Ascending aorta (tissue), 2 donors: ENCODE data around the gene ACBD4. TPM values are rescaled to one million over a fixed set of nuclear protein-coding genes. Genes with fewer than 3 reads are reported as not detected.

Source experiments
- DNase-seq, 2 donors: peaks; one replicate each; pipeline ENCODE4 v3.0.0-alpha.2; 2019; ENCODE audit warnings: low spot score in 2 of 2
- H3K27ac ChIP-seq, 2 donors: fragments of 200-600 bp; sonication (generic); one replicate each; pipeline ENCODE4 v1.5.1; 2016 to 2017; ENCODE audit warnings: mild to moderate bottlenecking in 1 of 2
- H3K27me3 ChIP-seq: fragments of 200-600 bp; sonication (generic); one replicate; pipeline ENCODE4 v1.5.1; 2017
- H3K36me3 ChIP-seq, 2 donors: fragments of 200-600 bp; sonication (generic); one replicate each; pipeline ENCODE4 v1.5.1; 2016
- H3K4me1 ChIP-seq, 2 donors: fragments of 200-600 bp; sonication (generic); one replicate each; pipeline ENCODE4 v1.5.1; 2016 to 2017; ENCODE audit warnings: mild to moderate bottlenecking in 1 of 2
- H3K4me3 ChIP-seq, 2 donors: fragments of 200-600 bp; sonication (generic); one replicate each; pipeline ENCODE4 v1.5.1; 2016 to 2017; ENCODE audit warnings: mild to moderate bottlenecking in 1 of 2
- H3K9me3 ChIP-seq, 2 donors: fragments of 200-600 bp; sonication (generic); one replicate each; pipeline ENCODE4 v1.5.1; 2016
- CTCF ChIP-seq, 3 experiments: fragments of 200-600 bp in 2 of 3; fragments of 450-650 bp in 1 of 3; sonication (generic) in 2 of 3; IDR thresholded peaks; one replicate each; pipeline ENCODE4 v1.5.1; 2016 to 2019; ENCODE audit warnings: antibody characterized with exemption in 3 of 3, mild to moderate bottlenecking in 1 of 3, moderate library complexity in 1 of 3
- intact Hi-C: fragments of 100-400 bp; cut with DNase I; formaldehyde crosslinking; loops from one replicate; pipeline ENCODE4 v1.15.1; 2023
- total RNA-seq: library from RNA; depleted of rRNA; stranded (reverse); fragments of >200 nt; gene quantifications from one replicate; pipeline ENCODE4 v1.1.0, GENCODE V29; 2016

ACBD4 gene
- total RNA-seq, 1 donor from 2014 or later = 14.7 TPM

DNA sequence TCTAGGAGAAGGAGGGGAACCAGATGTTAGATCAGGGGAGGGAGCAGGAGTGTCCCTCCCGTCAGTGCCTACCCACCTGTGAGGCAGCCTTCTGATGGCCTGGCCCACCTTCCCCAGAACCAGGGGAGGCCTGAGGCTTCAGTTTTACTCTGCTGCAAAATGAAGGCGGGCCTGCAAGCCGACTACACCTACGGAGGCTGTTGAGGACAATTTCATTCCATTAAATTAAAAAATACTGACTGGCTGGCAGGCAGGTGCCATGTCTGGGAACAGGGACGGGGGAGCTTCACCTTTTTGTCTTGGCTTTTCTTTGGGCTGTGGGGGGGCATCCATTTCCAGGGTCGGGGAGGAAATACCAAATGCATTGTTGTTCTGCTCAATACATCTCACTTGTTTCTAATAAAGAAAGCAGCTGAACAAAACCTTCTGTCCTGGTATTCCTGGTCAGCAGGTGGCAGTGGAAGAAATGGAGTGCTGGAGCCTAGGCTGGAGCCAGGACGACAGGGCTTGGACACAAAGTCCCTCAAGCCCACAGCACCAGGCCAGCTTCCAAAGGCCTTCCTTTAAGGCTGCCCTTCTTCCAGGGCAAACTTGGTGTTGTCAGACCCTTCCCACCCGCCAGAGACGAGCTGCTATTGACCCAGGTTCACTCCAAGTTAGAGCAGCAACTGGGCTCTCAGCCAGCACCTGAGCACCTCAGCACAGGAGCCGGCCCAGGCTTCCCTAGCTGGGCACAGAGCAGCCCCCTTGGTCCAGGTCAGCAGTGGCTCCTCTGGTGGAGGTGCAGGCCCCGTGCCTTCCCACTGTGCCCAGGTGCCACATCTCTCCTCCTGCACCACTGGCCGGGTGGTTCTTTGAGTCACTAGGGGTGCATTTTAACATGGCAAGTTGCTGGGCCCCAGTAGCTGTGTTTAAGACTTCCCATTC is 26.6 kb upstream of the ACBD4 start:
- H3K36me3 ChIP-seq = peaks cover 57 to 68% of the 10 kb centered on the region in 2 donors
- H3K9me3 ChIP-seq = no peaks in the 10 kb centered on the region
- no peak for DNase-seq
- H3K4me1 ChIP-seq = peaks cover 14 to 35% of the 10 kb centered on the region in 2 donors
- H3K4me3 ChIP-seq = no peak overlapping the region
- TF ChIP-seq CTCF (IDR thresholded peaks at IDR 0.05) = no peak
- H3K27ac ChIP-seq = peak overlapping the region; percentile 81
- intact Hi-C loops = no loop called here
- H3K27me3 ChIP-seq = no peaks in the 10 kb centered on the region

- H3K27ac ChIP-seq = peak overlapping the region; percentile 81
- peaks cover 14 to 35% of the 10 kb centered on the region in 2 donors for H3K4me1 ChIP-seq
These were observed 24.5 kb upstream of the ACBD4 start for GRCh38 chr17:45110676-45111611.

GRCh38 chr17:45111850-45112249 is 23.6 kb upstream of the ACBD4 start:
- intact Hi-C loops = no loop called here
- TF ChIP-seq CTCF (IDR thresholded peaks at IDR 0.05) = no peak
- Histone ChIP-seq H3K4me3 (no peak overlapping the region), H3K4me1 (peaks cover 14 to 31% of the 10 kb centered on the region in 2 donors), H3K9me3 (no peaks in the 10 kb centered on the region), H3K27ac (peak overlapping the region; percentile 81), H3K36me3 (peaks cover 47 to 65% of the 10 kb centered on the region in 2 donors), H3K27me3 (no peaks in the 10 kb centered on the region)
- DNase-seq = no peak

More at GRCh38 chr17:45110676-45111611, 24.5 kb upstream of the ACBD4 start:
- no peak for DNase-seq
- H3K36me3 ChIP-seq = peaks cover 45 to 66% of the 10 kb centered on the region in 2 donors
- peak in 1 of 3 experiments; percentile 4 for TF ChIP-seq CTCF (IDR thresholded peaks at IDR 0.05)
- H3K27me3 ChIP-seq = no peaks in the 10 kb centered on the region
- no peak overlapping the region for H3K4me3 ChIP-seq
- intact Hi-C loops = loop anchor here (1.0 kb wide), 1 partner anchor 17 kb away; no protein-coding TSS in a partner anchor
- H3K9me3 ChIP-seq = no peaks in the 10 kb centered on the region

- DNase-seq = no peak
- no peak for TF ChIP-seq CTCF (IDR thresholded peaks at IDR 0.05)
- intact Hi-C loops = no loop called here
- no peaks in the 10 kb centered on the region for H3K9me3 ChIP-seq
- peak overlapping the region; percentile 81 for H3K27ac ChIP-seq
- no peak overlapping the region for H3K4me3 ChIP-seq
- H3K4me1 ChIP-seq = peaks cover 8 to 26% of the 10 kb centered on the region in 2 donors
- peaks cover 52 to 65% of the 10 kb centered on the region in 2 donors for H3K36me3 ChIP-seq
- H3K27me3 ChIP-seq = no peaks in the 10 kb centered on the region
These were observed 22.7 kb upstream of the ACBD4 start for GRCh38 chr17:45112559-45113423.

DNA sequence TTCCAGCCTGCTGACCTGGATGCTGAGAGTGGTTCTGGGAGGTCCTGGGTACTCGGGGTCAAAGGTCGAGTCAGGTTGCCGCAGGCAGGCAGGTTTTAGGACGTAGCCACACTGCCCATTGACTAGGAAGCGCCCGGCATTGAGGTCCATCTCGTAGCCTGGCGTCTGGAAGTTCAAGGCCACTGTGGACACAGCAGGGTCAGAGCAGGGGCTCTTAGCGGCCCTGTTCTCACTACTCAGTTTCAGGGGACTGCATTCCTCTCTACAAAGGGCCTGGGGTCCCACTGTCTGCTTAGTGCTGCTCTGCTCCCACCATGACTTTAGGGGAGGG is 22.1 kb upstream of the ACBD4 start:
- intact Hi-C loops = no loop called here
- no peak overlapping the region for H3K4me3 ChIP-seq
- no peaks in the 10 kb centered on the region for H3K27me3 ChIP-seq
- TF ChIP-seq CTCF (IDR thresholded peaks at IDR 0.05) = no peak
- H3K27ac ChIP-seq = peak overlapping the region; percentile 81
- no peak for DNase-seq
- H3K4me1 ChIP-seq = peaks cover 8 to 26% of the 10 kb centered on the region in 2 donors
- H3K9me3 ChIP-seq = no peaks in the 10 kb centered on the region
- peaks cover 52 to 66% of the 10 kb centered on the region in 2 donors for H3K36me3 ChIP-seq
